Measurements from ENCODE around the gene RHOBTB3.
"Not testable (repeated sequence)": the region's sequence is repeated elsewhere in the genome, so short reads cannot be mapped to it uniquely, and the experiment has no call there.

RHOBTB3 gene

GRCh38 chr5:95799191-95799835 lies 68.2 kb downstream of the RHOBTB3 start:
- DNase-seq (ENCODE audit: low read depth, low spot score): no peak

- DNase-seq (ENCODE audit: low read depth, low spot score): no peak
Measured at GRCh38 chr5:95800553-95800952, 69.4 kb downstream of the RHOBTB3 start.

GRCh38 chr5:95801532-95801931 lies 70.4 kb downstream of the RHOBTB3 start:
- no peak for DNase-seq (ENCODE audit: low read depth, low spot score)

- no peak for DNase-seq (ENCODE audit: low read depth, low spot score)
Measured at GRCh38 chr5:95801961-95802360, 70.8 kb downstream of the RHOBTB3 start.

GRCh38 chr5:95803271-95804148 lies 72.4 kb downstream of the RHOBTB3 start:
- DNase-seq (ENCODE audit: low read depth, low spot score): no peak

GRCh38 chr5:95804736-95805539 lies 73.8 kb downstream of the RHOBTB3 start:
- DNase-seq (ENCODE audit: low read depth, low spot score): no peak

- DNase-seq (ENCODE audit: low read depth, low spot score): no peak
Measured at GRCh38 chr5:95806687-95807086, 75.6 kb downstream of the RHOBTB3 start.

GRCh38 chr5:95808013-95808685 lies 77.0 kb downstream of the RHOBTB3 start:
- no peak for DNase-seq (ENCODE audit: low read depth, low spot score)

- DNase-seq (ENCODE audit: low read depth, low spot score): peak; percentile 58
Measured at GRCh38 chr5:95808686-95809413, 77.7 kb downstream of the RHOBTB3 start.

GRCh38 chr5:95809414-95809960 lies 78.4 kb downstream of the RHOBTB3 start:
- DNase-seq (ENCODE audit: low read depth, low spot score): no peak

- DNase-seq (ENCODE audit: low read depth, low spot score): no peak
Measured at GRCh38 chr5:95810305-95811125, 79.4 kb downstream of the RHOBTB3 start.

- not testable (repeated sequence) for DNase-seq (ENCODE audit: low read depth, low spot score)
Measured at GRCh38 chr5:95811126-95811423, 79.9 kb downstream of the RHOBTB3 start.

GRCh38 chr5:95811461-95812073 lies 80.4 kb downstream of the RHOBTB3 start:
- not testable (repeated sequence) for DNase-seq (ENCODE audit: low read depth, low spot score)

- DNase-seq (ENCODE audit: low read depth, low spot score): no peak
Measured at GRCh38 chr5:95812074-95812471, 80.9 kb downstream of the RHOBTB3 start.

- DNase-seq (ENCODE audit: low read depth, low spot score): not testable (repeated sequence)
Measured at GRCh38 chr5:95813035-95813434, 81.9 kb downstream of the RHOBTB3 start.

GRCh38 chr5:95815155-95815729 lies 84.1 kb downstream of the RHOBTB3 start:
- DNase-seq (ENCODE audit: low read depth, low spot score): no peak

- DNase-seq (ENCODE audit: low read depth, low spot score): no peak
Measured at GRCh38 chr5:95816341-95816740, 85.2 kb downstream of the RHOBTB3 start.

- DNase-seq (ENCODE audit: low read depth, low spot score): no peak
Measured at GRCh38 chr5:95816776-95817175, 85.6 kb downstream of the RHOBTB3 start.

- no peak for DNase-seq (ENCODE audit: low read depth, low spot score)
Measured at GRCh38 chr5:95817430-95817829, 86.3 kb downstream of the RHOBTB3 start.
